H9 (cell line): ENCODE data around the gene RABIF. TPM values are rescaled to one million over a fixed set of nuclear protein-coding genes. Genes with fewer than 3 reads are reported as not detected.

Experiments used
- DNase-seq: peaks from one replicate; pipeline ENCODE4 v3.0.0-alpha.2; 2017
- H2AFZ ChIP-seq: one replicate; pipeline ENCODE4 v1.6.1; 2013; ENCODE audit warnings: mild to moderate bottlenecking, low read length, control low read depth, moderate library complexity
- H2AK5ac ChIP-seq: 2 replicates; pipeline ENCODE4 v1.6.1; 2013; ENCODE audit warnings: low read length, control low read depth, mixed read lengths; ENCODE audit not compliant: insufficient read length
- H2BK120ac ChIP-seq: one replicate; pipeline ENCODE4 v1.6.1; 2013; ENCODE audit warnings: low read depth, mild to moderate bottlenecking, low read length, control low read depth, inconsistent platforms; ENCODE audit not compliant: poor library complexity, severe bottlenecking
- H2BK12ac ChIP-seq: 2 replicates; pipeline ENCODE4 v1.6.1; 2013; ENCODE audit warnings: low read length, control low read depth, mixed read lengths, low read depth; ENCODE audit not compliant: insufficient read length
- H2BK15ac ChIP-seq: 2 replicates; pipeline ENCODE4 v1.6.1; 2013; ENCODE audit warnings: low read depth, low read length, control low read depth
- H2BK20ac ChIP-seq: one replicate; pipeline ENCODE4 v1.6.1; 2013; ENCODE audit warnings: low read depth, mild to moderate bottlenecking, low read length, control low read depth, inconsistent platforms; ENCODE audit not compliant: poor library complexity, severe bottlenecking
- H2BK5ac ChIP-seq: 2 replicates; pipeline ENCODE4 v1.6.1; 2013; ENCODE audit warnings: low read length, control low read depth, mixed read lengths; ENCODE audit not compliant: insufficient read length
- H3K14ac ChIP-seq: 2 replicates; pipeline ENCODE4 v1.6.1; 2013; ENCODE audit warnings: low read length, control low read depth; ENCODE audit not compliant: insufficient read depth
- H3K18ac ChIP-seq: 2 replicates; pipeline ENCODE4 v1.6.1; 2013; ENCODE audit warnings: low read depth, mild to moderate bottlenecking, mixed read lengths, low read length, control low read depth; ENCODE audit not compliant: insufficient read length
- H3K23ac ChIP-seq: 2 replicates; pipeline ENCODE4 v1.6.1; 2013; ENCODE audit warnings: low read length, control low read depth, mixed read lengths, low read depth; ENCODE audit not compliant: insufficient read length
- H3K23me2 ChIP-seq: 2 replicates; pipeline ENCODE4 v1.6.1; 2013; ENCODE audit warnings: low read depth, mild to moderate bottlenecking, mixed read lengths, low read length, control low read depth; ENCODE audit not compliant: insufficient read length, poor library complexity, severe bottlenecking
- H3K27ac ChIP-seq: 2 replicates; pipeline ENCODE4 v1.5.1; 2013; ENCODE audit warnings: low read length, control low read depth, mixed read lengths, low read depth; ENCODE audit not compliant: insufficient read length
- H3K27me3 ChIP-seq: 2 replicates; pipeline ENCODE4 v1.6.1; 2013; ENCODE audit warnings: low read length, control low read depth, inconsistent platforms; ENCODE audit not compliant: insufficient read depth
- H3K4ac ChIP-seq: 2 replicates; pipeline ENCODE4 v1.6.1; 2013; ENCODE audit warnings: low read depth, mild to moderate bottlenecking, control low read depth, inconsistent platforms, low read length, moderate library complexity
- H3K4me1 ChIP-seq: 2 replicates; pipeline ENCODE4 v1.6.1; 2013; ENCODE audit warnings: low read length, control low read depth, inconsistent platforms; ENCODE audit not compliant: insufficient read depth
- H3K4me2 ChIP-seq: 2 replicates; pipeline ENCODE4 v1.6.1; 2013; ENCODE audit warnings: low read length, control low read depth, mixed read lengths; ENCODE audit not compliant: insufficient read length, insufficient read depth
- H3K56ac ChIP-seq: 2 replicates; pipeline ENCODE4 v1.6.1; 2013; ENCODE audit warnings: low read depth, mild to moderate bottlenecking, mixed read lengths, low read length, control low read depth; ENCODE audit not compliant: insufficient read length
- H3K79me1 ChIP-seq: 2 replicates; pipeline ENCODE4 v1.6.1; 2013; ENCODE audit warnings: low read depth, mild to moderate bottlenecking, moderate library complexity, low read length, control low read depth, inconsistent platforms; ENCODE audit not compliant: insufficient read depth, poor library complexity, severe bottlenecking
- H3K79me2 ChIP-seq: 2 replicates; pipeline ENCODE4 v1.6.1; 2013; ENCODE audit warnings: low read length, control low read depth, inconsistent platforms; ENCODE audit not compliant: insufficient read depth
- H3K9ac ChIP-seq: 2 replicates; pipeline ENCODE4 v1.6.1; 2013; ENCODE audit warnings: low read length, control low read depth, mixed read lengths; ENCODE audit not compliant: insufficient read length; ENCODE audit errors: extremely low read depth
- H3K9me3 ChIP-seq: one replicate; pipeline ENCODE4 v1.6.1; 2013; ENCODE audit warnings: low read depth, low read length, inconsistent platforms; ENCODE audit not compliant: control insufficient read depth
- H3T11ph ChIP-seq: one replicate; pipeline ENCODE4 v1.6.1; 2013; ENCODE audit warnings: mild to moderate bottlenecking, low read length, control low read depth, inconsistent platforms
- H4K20me1 ChIP-seq: one replicate; pipeline ENCODE4 v1.6.1; 2013; ENCODE audit not compliant: control insufficient read depth, insufficient read length, insufficient read depth
- H4K5ac ChIP-seq: 2 replicates; pipeline ENCODE4 v1.6.1; 2013; ENCODE audit warnings: low read depth, mild to moderate bottlenecking, mixed read lengths, low read length, control low read depth; ENCODE audit not compliant: insufficient read length
- H4K8ac ChIP-seq: replicated peaks from 2 replicates; pipeline ENCODE4 v1.6.1; 2013; ENCODE audit warnings: low read length, control low read depth, mixed read lengths, low read depth; ENCODE audit not compliant: insufficient read length
- H4K91ac ChIP-seq: 2 replicates; pipeline ENCODE4 v1.6.1; 2013; ENCODE audit warnings: low read depth, mild to moderate bottlenecking, moderate library complexity, mixed read lengths, low read length, control low read depth; ENCODE audit not compliant: insufficient read length
- H3K27ac Mint-ChIP-seq, 3 experiments: 2 replicates in 2 of 3; 3 replicates in 1 of 3; pipeline ENCODE4 v1.8.0; 2020 to 2021; ENCODE audit warnings: mixed read lengths in 3 of 3, mild to moderate bottlenecking in 1 of 3, moderate library complexity in 1 of 3
- H3K27me3 Mint-ChIP-seq: 2 replicates; pipeline ENCODE4 v1.8.0; 2021; ENCODE audit warnings: low read depth, mild to moderate bottlenecking, moderate library complexity, mixed read lengths
- H3K36me3 Mint-ChIP-seq, 3 experiments: 2 replicates in 2 of 3; 3 replicates in 1 of 3; pipeline ENCODE4 v1.8.0; 2020 to 2021; ENCODE audit warnings: low read depth in 3 of 3, mixed read lengths in 3 of 3; ENCODE audit not compliant: insufficient read depth in 1 of 3
- H3K4me1 Mint-ChIP-seq, 2 experiments: 2 replicates each; pipeline ENCODE4 v1.8.0; 2020; ENCODE audit warnings: mixed read lengths in 2 of 2
- H3K4me3 Mint-ChIP-seq, 2 experiments: 2 replicates in 1 of 2; 3 replicates in 1 of 2; pipeline ENCODE4 v1.8.0; 2020 to 2021; ENCODE audit warnings: mild to moderate bottlenecking in 2 of 2, mixed read lengths in 2 of 2, moderate library complexity in 1 of 2
- H3K9me3 Mint-ChIP-seq, 2 experiments: 2 replicates in 1 of 2; 3 replicates in 1 of 2; pipeline ENCODE4 v1.8.0; 2020; ENCODE audit warnings: mild to moderate bottlenecking in 2 of 2, mixed read lengths in 2 of 2, moderate library complexity in 1 of 2
- CTCF ChIP-seq: fragments of 200-600 bp; sonication (generic); conservative IDR thresholded peaks from 3 replicates; pipeline ENCODE4 v1.8.0; 2021; ENCODE audit warnings: antibody characterized with exemption, mild to moderate bottlenecking
- WGBS: extraction: QIAGEN DNeasy Blood & Tissue Kit; methylation state at CpG from one replicate; pipeline ENCODE4 v1.1.7; 2013; ENCODE audit warnings: missing lambda C conversion rate, low lambda C conversion rate, mixed read lengths; ENCODE audit not compliant: insufficient read length; ENCODE audit errors: extremely low coverage; 5-methylcytosine and 5-hydroxymethylcytosine counted together
- total RNA-seq: library from RNA; stranded (reverse); gene quantifications from 2 replicates; pipeline ENCODE4 v1.2.1, GENCODE V29; 2021

RABIF gene
- total RNA-seq, 1 experiment from 2014 or later = 8.3 TPM

- Mint-ChIP-seq H3K27me3 (no peaks in the 10 kb centered on the region), H3K4me1 (peaks cover 16 to 17% of the 10 kb centered on the region in 2 experiments), H3K4me3 (no peak overlapping the region), H3K36me3 (peaks cover 18 to 46% (median 36%) of the 10 kb centered on the region in 3 experiments; a peak in 6 of 7 replicates), H3K27ac (no peak overlapping the region), H3K9me3 (no peaks in the 10 kb centered on the region)
- no peak overlapping the region for H2BK12ac ChIP-seq
- no peak overlapping the region for H4K8ac ChIP-seq
- H3K4me1 ChIP-seq = 0 out of 2 replicates have a peak, but pooled peaks cover 2% of the 10 kb centered on the region
- H2BK15ac ChIP-seq = no peak overlapping the region
- no peak overlapping the region for H2BK120ac ChIP-seq
- H3K79me1 ChIP-seq = peaks cover 11% of the 10 kb centered on the region
- no peak overlapping the region for H2AK5ac ChIP-seq
- H3K79me2 ChIP-seq = peaks cover 3% of the 10 kb centered on the region; the same call in 1 of the 2 replicates
- H4K20me1 ChIP-seq = no peaks in the 10 kb centered on the region
- H3K27ac ChIP-seq = no peak overlapping the region
- no peak overlapping the region for H4K5ac ChIP-seq
- no peak overlapping the region for H3T11ph ChIP-seq
- no peak overlapping the region for H3K23ac ChIP-seq
- no peaks in the 10 kb centered on the region for H3K9me3 ChIP-seq
- no peak overlapping the region for H2BK5ac ChIP-seq
- H2AFZ ChIP-seq = no peak overlapping the region
- TF ChIP-seq CTCF = no peak
- no peak overlapping the region for H3K14ac ChIP-seq
- H3K56ac ChIP-seq = no peak overlapping the region
- H3K9ac ChIP-seq = no peak overlapping the region
- WGBS = no CpG with 5 or more reads among the region's 6 CpGs
- DNase-seq = no peak
- H4K91ac ChIP-seq = no peak overlapping the region
- H3K27me3 ChIP-seq = no peaks in the 10 kb centered on the region; the same call in 1 of the 2 replicates
- no peak overlapping the region for H3K18ac ChIP-seq
- H3K4me2 ChIP-seq = no peak overlapping the region
- no peak overlapping the region for H2BK20ac ChIP-seq
- no peak overlapping the region for H3K4ac ChIP-seq
- H3K23me2 ChIP-seq = peaks cover 4% of the 10 kb centered on the region
Measured at GRCh38 chr1:202858331-202858730, 30.6 kb downstream of the RABIF start.
